C4-2B (cell line): ENCODE measurements around the gene PAK5.

Experiments
- H3K27ac ChIP-seq: fragments of 450-650 bp; 2 replicates; pipeline ENCODE4 v1.5.1; 2017
- ZFX ChIP-seq: fragments of 450-650 bp; IDR thresholded peaks from 2 replicates; pipeline ENCODE4 v1.6.1; 2017
- TF ChIP-seq, protein P1 (sequence below): fragments of 450-650 bp; conservative IDR thresholded peaks from 2 replicates; pipeline ENCODE4 v1.5.1; 2017; ENCODE audit warnings: mild to moderate bottlenecking

The PAK5 gene

DNA sequence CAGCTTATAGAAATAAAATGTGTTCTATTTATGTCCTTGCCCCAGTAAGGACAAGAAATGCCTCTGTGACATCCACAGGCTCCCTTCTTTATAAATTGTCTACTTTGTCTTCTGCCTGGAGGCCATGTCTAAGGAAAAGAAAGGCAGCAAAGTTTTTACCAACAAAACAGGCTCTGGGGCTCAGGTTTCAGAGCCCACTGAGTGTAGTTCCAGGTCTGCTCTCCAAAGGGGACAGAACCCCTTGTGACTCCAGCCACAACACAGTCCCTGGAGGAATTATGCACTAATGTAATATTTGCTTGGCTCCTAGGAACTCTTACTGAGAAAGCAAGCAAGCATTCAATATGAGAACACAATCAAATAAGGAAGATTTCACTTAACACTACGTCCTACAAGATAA lies 80.1 kb downstream of the PAK5 start:
- TF ChIP-seq, protein P1, sequence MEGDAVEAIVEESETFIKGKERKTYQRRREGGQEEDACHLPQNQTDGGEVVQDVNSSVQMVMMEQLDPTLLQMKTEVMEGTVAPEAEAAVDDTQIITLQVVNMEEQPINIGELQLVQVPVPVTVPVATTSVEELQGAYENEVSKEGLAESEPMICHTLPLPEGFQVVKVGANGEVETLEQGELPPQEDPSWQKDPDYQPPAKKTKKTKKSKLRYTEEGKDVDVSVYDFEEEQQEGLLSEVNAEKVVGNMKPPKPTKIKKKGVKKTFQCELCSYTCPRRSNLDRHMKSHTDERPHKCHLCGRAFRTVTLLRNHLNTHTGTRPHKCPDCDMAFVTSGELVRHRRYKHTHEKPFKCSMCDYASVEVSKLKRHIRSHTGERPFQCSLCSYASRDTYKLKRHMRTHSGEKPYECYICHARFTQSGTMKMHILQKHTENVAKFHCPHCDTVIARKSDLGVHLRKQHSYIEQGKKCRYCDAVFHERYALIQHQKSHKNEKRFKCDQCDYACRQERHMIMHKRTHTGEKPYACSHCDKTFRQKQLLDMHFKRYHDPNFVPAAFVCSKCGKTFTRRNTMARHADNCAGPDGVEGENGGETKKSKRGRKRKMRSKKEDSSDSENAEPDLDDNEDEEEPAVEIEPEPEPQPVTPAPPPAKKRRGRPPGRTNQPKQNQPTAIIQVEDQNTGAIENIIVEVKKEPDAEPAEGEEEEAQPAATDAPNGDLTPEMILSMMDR, result no peak
- no peak for TF ChIP-seq ZFX

DNA sequence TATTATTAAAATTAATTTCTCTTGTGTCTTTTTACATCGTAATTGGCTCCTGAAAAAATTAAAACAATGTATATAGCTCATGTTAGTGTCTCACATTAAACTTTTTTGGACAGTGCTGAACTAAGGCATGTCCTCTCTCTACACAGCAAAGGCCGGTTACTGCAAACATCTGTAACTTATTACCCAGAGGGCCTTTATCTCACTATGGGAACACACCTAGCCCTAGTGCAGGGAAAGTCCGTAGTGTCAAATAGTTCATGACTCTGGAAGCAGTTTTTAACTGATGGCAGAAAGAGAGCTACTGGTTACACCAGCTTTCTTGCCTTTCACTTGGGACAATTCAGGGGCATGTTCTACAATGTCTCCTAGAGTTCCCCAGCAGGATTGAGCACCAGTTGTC lies 82.2 kb downstream of the PAK5 start:
- H3K27ac ChIP-seq, result no peak overlapping the region
- no peak for TF ChIP-seq ZFX
- TF ChIP-seq, protein P1, result no peak

More for the DNA sequence above, 80.1 kb downstream of the PAK5 start:
- no peak overlapping the region for H3K27ac ChIP-seq

DNA sequence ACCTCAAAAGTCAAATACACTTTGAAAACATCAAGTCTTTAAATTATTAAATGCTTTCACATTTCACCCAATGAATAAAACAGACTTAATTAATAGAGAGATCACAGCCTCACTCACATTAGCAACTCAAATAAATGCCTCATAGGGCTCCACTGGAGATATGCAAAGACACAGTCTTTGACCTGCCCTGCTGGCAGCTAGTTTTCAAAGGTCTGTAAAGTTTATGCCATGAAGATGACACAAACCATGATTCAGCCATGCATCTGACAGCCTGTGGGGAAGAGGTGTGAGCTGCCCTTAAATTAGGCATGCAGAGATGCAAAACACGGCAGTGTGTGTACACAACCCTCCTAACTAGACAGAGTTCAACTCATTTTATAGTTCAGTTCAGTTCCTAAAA lies 83.6 kb downstream of the PAK5 start:
- TF ChIP-seq, protein P1, result no peak
- no peak for TF ChIP-seq ZFX
- H3K27ac ChIP-seq, result no peak overlapping the region

DNA sequence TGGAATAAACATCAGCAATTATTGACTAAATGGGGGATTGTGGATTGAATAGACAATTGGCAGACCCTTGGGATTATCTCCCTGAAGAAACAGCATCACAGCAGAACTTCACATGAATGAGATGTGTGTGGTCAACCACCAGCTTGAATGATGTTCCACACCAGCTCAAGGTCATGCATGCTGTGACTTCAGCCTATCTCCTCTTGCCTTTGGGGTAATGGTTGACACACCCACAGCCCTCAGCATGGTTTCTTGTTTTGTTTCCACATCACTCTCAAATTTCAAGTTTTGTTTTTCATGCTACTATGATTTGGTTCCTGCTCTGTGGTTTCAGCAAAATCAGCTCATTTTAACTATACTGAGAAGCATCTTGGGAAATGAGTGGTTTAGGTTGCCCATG lies 94.3 kb downstream of the PAK5 start:
- no peak overlapping the region for H3K27ac ChIP-seq
- TF ChIP-seq ZFX, result no peak
- TF ChIP-seq, protein P1, result no peak

DNA sequence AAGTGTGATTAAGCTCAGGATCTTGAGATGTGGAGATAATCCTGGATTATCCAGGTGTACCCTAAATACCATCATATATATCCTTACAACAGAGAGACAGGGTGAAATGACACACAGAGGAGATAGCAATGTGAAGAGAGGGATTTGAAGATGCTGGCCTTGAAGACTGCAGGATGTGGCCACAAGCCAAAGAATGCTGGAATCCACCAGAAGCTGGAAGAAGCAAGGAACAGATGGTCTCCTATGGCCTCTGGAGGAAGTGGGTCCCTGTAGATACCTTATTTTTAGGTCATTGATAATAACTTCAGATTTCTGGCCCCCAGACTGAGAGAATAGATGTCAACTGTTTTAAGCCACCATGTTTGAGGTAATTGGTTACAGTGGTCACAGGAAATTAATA lies 95.0 kb downstream of the PAK5 start:
- no peak overlapping the region for H3K27ac ChIP-seq
- TF ChIP-seq, protein P1, result no peak
- no peak for TF ChIP-seq ZFX

DNA sequence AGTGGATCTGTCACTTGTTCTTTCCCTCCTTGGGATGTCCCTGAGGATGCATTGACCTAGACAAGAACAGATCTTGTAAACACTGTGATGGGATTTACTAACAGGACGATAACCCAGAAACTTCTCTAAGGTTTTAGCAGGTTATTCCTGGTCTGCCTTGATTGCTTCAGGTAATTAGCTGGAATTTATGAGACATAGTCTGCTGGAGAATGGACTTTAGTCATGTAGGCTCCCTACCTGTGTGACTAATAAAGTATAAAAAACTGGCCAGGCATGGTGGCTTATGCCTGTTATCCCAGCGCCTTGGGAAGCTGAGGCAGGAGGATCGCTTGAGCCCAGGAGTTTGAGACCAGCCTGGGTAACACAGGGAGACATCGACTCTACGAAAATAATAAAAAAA lies 96.1 kb downstream of the PAK5 start:
- TF ChIP-seq, protein P1, result no peak
- H3K27ac ChIP-seq, result no peak overlapping the region

DNA sequence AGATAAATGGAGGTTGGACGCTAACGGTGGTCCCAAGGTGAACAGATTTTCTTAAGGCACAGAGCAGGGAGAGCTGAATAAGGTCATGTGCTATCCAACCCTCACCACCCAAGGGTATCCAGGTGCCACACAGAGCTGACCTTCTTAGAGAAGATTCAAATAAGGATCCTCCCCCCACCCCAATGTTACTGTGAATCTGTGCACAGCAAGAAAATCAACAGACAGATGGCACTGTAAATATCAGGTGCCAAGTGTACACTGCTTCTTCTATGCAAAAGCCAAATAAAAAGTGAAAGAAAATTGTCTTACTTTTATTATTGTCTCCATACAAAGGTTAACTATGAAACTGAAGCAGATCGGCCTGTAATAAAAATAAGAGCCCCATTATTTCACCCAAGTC lies 96.9 kb downstream of the PAK5 start:
- no peak overlapping the region for H3K27ac ChIP-seq
- TF ChIP-seq, protein P1, result no peak
- TF ChIP-seq ZFX, result no peak
